ENCODE data around the gene SORCS3. TPM values are rescaled to one million over a fixed set of nuclear protein-coding genes. Genes with fewer than 3 reads are reported as not detected.

The SORCS3 gene
- total RNA-seq, 1 experiment from 2014 or later = not detected

- H4K20me1 ChIP-seq (ENCODE audit: insufficient read depth) = no peaks in the 10 kb centered on the region
These were observed 376.0 kb downstream of the SORCS3 start for GRCh38 chr10:105017116-105017515.

DNA sequence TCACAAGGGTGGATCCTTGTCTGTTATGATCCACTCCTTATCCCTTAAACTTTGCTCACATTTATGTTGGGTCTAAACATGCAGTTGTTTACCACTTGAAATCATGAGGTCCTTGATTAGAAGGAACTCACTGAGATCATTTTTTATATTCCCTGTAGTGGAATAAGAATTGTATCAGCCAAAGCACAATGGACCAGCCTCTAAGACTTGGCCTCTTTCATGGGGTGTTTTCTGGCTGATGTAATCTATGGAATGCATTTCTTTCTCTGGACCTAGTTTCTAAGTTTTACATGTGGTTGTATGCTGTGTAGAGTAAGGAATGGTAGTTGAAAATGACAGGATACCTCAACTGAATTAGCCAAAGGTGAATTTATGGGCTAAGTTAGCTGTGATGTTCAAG is 376.6 kb downstream of the SORCS3 start:
- BruUV-seq (replicated peaks) = no TSS peak
- H3K27ac ChIP-seq = no peak overlapping the region
- ChIA-PET POLR2A (ENCODE audit: unreplicated experiment) (no interaction called here), CTCF (no interaction called here)
- H3K27me3 ChIP-seq (ENCODE audit: insufficient read depth, low read depth) = no peaks in the 10 kb centered on the region
- H4K20me1 ChIP-seq (ENCODE audit: insufficient read depth) = no peaks in the 10 kb centered on the region
- no peak overlapping the region for H3K4me3 ChIP-seq
- H2AFZ ChIP-seq = no peak overlapping the region
- no peaks in the 10 kb centered on the region for H3F3A ChIP-seq (ENCODE audit: insufficient read depth, low read depth)
- no peaks in the 10 kb centered on the region for H3K4me1 ChIP-seq (replicated peaks; ENCODE audit: insufficient read depth)
- no peaks in the 10 kb centered on the region for H3K9me3 ChIP-seq (ENCODE audit: insufficient read depth, low read depth)
- H3K4me2 ChIP-seq = no peak overlapping the region
- TF ChIP-seq EZH2 (IDR thresholded peaks at IDR 0.05; ENCODE audit: low read depth) = no peak
- TF ChIP-seq CTCF (conservative IDR thresholded peaks at IDR 0.05) = no peak
- no peaks in the 10 kb centered on the region for H3K79me2 ChIP-seq (ENCODE audit: low read depth)
- no peaks in the 10 kb centered on the region for H3K36me3 ChIP-seq (ENCODE audit: low read depth)
- no peak for DNase-seq
- intact Hi-C loops (cut with micrococcal nuclease; ENCODE audit: unreplicated experiment) = no loop called here
- no peaks in the 10 kb centered on the region for H3K9me2 ChIP-seq (ENCODE audit: insufficient read depth)

More at GRCh38 chr10:105017116-105017515, 376.0 kb downstream of the SORCS3 start:
- no peak overlapping the region for H2AFZ ChIP-seq
- DNase-seq = no peak
- H3K9me2 ChIP-seq (ENCODE audit: insufficient read depth) = no peaks in the 10 kb centered on the region
- no peaks in the 10 kb centered on the region for H3K36me3 ChIP-seq (ENCODE audit: low read depth)
- no peak overlapping the region for H3K27ac ChIP-seq
- no peak overlapping the region for H3K4me2 ChIP-seq
- POLR2A ChIA-PET (ENCODE audit: unreplicated experiment) = no interaction called here
- BruUV-seq (replicated peaks) = no TSS peak
- intact Hi-C loops (cut with micrococcal nuclease; ENCODE audit: unreplicated experiment) = no loop called here
- no peaks in the 10 kb centered on the region for H3K79me2 ChIP-seq (ENCODE audit: low read depth)
- no peaks in the 10 kb centered on the region for H3K4me1 ChIP-seq (replicated peaks; ENCODE audit: insufficient read depth)
- H3K4me3 ChIP-seq = no peak overlapping the region
- no peaks in the 10 kb centered on the region for H3K9me3 ChIP-seq (ENCODE audit: insufficient read depth, low read depth)
- no peaks in the 10 kb centered on the region for H3K27me3 ChIP-seq (ENCODE audit: insufficient read depth, low read depth)
- no peaks in the 10 kb centered on the region for H3F3A ChIP-seq (ENCODE audit: insufficient read depth, low read depth)
- TF ChIP-seq CTCF (conservative IDR thresholded peaks at IDR 0.05) (no peak), EZH2 (IDR thresholded peaks at IDR 0.05; ENCODE audit: low read depth) (no peak)
- CTCF ChIA-PET = no interaction called here

DNA sequence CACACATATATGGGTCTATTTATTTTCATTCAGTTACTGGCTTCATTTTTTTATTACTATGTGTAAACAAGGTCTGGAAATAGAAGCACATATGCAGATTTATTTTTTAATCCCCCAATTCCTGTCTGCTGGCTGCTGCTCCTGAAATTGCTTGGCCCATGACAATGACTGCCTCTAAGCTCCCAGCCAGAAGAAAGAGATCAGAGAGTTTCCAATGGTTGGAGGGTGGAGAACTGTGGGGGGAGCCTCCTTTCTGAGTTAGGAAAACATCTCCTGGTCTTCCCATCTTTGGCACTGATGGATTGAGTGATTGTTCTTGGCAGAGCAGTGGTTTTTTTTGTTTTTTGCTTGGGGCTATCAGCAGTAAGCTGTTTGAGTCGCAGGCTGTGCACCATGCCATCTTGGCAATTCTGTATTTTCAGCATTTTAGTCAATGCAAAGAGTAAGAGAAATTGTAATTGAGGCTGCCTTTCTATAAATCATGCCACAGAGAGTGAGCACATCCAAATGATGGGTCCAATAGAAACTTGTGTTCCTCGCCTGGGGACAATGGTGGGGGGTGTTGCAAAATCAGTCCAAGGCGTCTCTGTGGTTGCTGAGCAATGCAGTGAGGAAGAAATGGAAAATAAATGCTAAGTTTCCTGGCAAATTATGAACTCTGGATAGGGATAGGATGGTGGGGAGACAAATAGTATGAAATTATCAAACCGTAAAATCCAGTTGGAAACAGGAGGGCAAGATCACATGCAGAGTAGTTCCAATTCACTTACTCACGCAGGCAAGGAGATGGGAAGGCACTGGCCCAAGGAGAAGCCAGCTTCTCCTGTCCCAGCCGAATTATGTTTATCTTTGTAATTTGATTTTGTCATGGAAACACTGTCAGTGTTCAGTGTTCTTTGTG is 382.4 kb downstream of the SORCS3 start:
- TF ChIP-seq CTCF (conservative IDR thresholded peaks at IDR 0.05) (no peak), EZH2 (IDR thresholded peaks at IDR 0.05; ENCODE audit: low read depth) (no peak)
- no peaks in the 10 kb centered on the region for H3K9me2 ChIP-seq (ENCODE audit: insufficient read depth)
- H3K36me3 ChIP-seq (ENCODE audit: low read depth) = no peaks in the 10 kb centered on the region
- H3K4me1 ChIP-seq (replicated peaks; ENCODE audit: insufficient read depth) = no peaks in the 10 kb centered on the region
- intact Hi-C loops (cut with micrococcal nuclease; ENCODE audit: unreplicated experiment) = no loop called here
- H3K79me2 ChIP-seq (ENCODE audit: low read depth) = no peaks in the 10 kb centered on the region
- ChIA-PET CTCF (no interaction called here), POLR2A (ENCODE audit: unreplicated experiment) (no interaction called here)
- no peak for DNase-seq
- no TSS peak for BruUV-seq (replicated peaks)
- H3K9me3 ChIP-seq (ENCODE audit: insufficient read depth, low read depth) = no peaks in the 10 kb centered on the region
- H2AFZ ChIP-seq = no peak overlapping the region
- no peaks in the 10 kb centered on the region for H3F3A ChIP-seq (ENCODE audit: insufficient read depth, low read depth)
- H3K4me3 ChIP-seq = no peak overlapping the region
- H3K4me2 ChIP-seq = no peak overlapping the region
- H3K27ac ChIP-seq = no peak overlapping the region
- no peaks in the 10 kb centered on the region for H3K27me3 ChIP-seq (ENCODE audit: insufficient read depth, low read depth)
- no peaks in the 10 kb centered on the region for H4K20me1 ChIP-seq (ENCODE audit: insufficient read depth)
